ENCODE data around the gene MUC12. TPM values are rescaled to one million over a fixed set of nuclear protein-coding genes. Genes with fewer than 3 reads are reported as not detected.
A peak's percentile ranks its signal among the peaks of the same experiment; 100 is the strongest.

MUC12 gene
- total RNA-seq, 1 experiment from 2014 or later, result 0.64 TPM

- ChIA-PET CTCF (no interaction called here), RAD21 (ENCODE audit: low non-redundant PET in 1 of 2, low total read pairs in 2 of 2, uncharacterized antibody in 2 of 2, unreplicated experiment in 2 of 2) (no interaction called here), POLR2A (no interaction called here)
- DNase-seq (ENCODE audit: low read depth, low spot score) (no peak), ATAC-seq (0 out of 2 replicates have a peak, but pooled peaks have one; percentile 27)
- H3K4me3 ChIP-seq (replicated peaks in 1 of 2; ENCODE audit: low read depth in 1 of 2, low read length in 2 of 2), result no peak overlapping the region
- BruUV-seq (replicated peaks), result no TSS peak
- no peak overlapping the region for H2AFZ ChIP-seq (ENCODE audit: low read depth, low read length, poor library complexity, severe bottlenecking)
- no peaks in the 10 kb centered on the region for H4K20me1 ChIP-seq (ENCODE audit: insufficient read depth)
- intact Hi-C loops (cut with micrococcal nuclease), result no loop called here
- H3K79me2 ChIP-seq (ENCODE audit: insufficient read depth, low read length), result no peaks in the 10 kb centered on the region
- no peaks in the 10 kb centered on the region for H3K9me2 ChIP-seq (ENCODE audit: insufficient read depth)
- H3K9me3 ChIP-seq (ENCODE audit: control insufficient read depth in 1 of 2, insufficient read depth in 1 of 2, low read depth in 1 of 2, low read length in 2 of 2), result no peaks in the 10 kb centered on the region
- peaks cover 38% of the 10 kb centered on the region for H3K27me3 ChIP-seq (ENCODE audit: insufficient read depth, low read length)
- H3K4me2 ChIP-seq (ENCODE audit: low read length), result no peak overlapping the region
- H3K9ac ChIP-seq (ENCODE audit: low read length), result no peak overlapping the region
- TF ChIP-seq, protein P1, sequence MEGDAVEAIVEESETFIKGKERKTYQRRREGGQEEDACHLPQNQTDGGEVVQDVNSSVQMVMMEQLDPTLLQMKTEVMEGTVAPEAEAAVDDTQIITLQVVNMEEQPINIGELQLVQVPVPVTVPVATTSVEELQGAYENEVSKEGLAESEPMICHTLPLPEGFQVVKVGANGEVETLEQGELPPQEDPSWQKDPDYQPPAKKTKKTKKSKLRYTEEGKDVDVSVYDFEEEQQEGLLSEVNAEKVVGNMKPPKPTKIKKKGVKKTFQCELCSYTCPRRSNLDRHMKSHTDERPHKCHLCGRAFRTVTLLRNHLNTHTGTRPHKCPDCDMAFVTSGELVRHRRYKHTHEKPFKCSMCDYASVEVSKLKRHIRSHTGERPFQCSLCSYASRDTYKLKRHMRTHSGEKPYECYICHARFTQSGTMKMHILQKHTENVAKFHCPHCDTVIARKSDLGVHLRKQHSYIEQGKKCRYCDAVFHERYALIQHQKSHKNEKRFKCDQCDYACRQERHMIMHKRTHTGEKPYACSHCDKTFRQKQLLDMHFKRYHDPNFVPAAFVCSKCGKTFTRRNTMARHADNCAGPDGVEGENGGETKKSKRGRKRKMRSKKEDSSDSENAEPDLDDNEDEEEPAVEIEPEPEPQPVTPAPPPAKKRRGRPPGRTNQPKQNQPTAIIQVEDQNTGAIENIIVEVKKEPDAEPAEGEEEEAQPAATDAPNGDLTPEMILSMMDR (IDR thresholded peaks at IDR 0.05 in 2 of 3, conservative IDR thresholded peaks at IDR 0.05 in 1 of 3; ENCODE audit: borderline replicate concordance in 1 of 3, insufficient read depth in 1 of 3, low read depth in 2 of 3, low read length in 2 of 3), result no peak
- TF ChIP-seq, protein P2, sequence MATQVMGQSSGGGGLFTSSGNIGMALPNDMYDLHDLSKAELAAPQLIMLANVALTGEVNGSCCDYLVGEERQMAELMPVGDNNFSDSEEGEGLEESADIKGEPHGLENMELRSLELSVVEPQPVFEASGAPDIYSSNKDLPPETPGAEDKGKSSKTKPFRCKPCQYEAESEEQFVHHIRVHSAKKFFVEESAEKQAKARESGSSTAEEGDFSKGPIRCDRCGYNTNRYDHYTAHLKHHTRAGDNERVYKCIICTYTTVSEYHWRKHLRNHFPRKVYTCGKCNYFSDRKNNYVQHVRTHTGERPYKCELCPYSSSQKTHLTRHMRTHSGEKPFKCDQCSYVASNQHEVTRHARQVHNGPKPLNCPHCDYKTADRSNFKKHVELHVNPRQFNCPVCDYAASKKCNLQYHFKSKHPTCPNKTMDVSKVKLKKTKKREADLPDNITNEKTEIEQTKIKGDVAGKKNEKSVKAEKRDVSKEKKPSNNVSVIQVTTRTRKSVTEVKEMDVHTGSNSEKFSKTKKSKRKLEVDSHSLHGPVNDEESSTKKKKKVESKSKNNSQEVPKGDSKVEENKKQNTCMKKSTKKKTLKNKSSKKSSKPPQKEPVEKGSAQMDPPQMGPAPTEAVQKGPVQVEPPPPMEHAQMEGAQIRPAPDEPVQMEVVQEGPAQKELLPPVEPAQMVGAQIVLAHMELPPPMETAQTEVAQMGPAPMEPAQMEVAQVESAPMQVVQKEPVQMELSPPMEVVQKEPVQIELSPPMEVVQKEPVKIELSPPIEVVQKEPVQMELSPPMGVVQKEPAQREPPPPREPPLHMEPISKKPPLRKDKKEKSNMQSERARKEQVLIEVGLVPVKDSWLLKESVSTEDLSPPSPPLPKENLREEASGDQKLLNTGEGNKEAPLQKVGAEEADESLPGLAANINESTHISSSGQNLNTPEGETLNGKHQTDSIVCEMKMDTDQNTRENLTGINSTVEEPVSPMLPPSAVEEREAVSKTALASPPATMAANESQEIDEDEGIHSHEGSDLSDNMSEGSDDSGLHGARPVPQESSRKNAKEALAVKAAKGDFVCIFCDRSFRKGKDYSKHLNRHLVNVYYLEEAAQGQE (IDR thresholded peaks at IDR 0.05; ENCODE audit: low read depth), result no peak
- TF ChIP-seq ZNF274 (IDR thresholded peaks at IDR 0.05; ENCODE audit: low read depth, low read length) (no peak), TCF7L2 (IDR thresholded peaks at IDR 0.05; ENCODE audit: borderline replicate concordance, extremely low read depth, insufficient read depth, insufficient read length) (no peak), ELF1 (IDR thresholded peaks at IDR 0.05; ENCODE audit: borderline replicate concordance, low read depth) (no peak), EGR1 (IDR thresholded peaks at IDR 0.05; ENCODE audit: low read depth) (no peak), SRF (IDR thresholded peaks at IDR 0.05; ENCODE audit: low read depth) (no peak), FOSL1 (IDR thresholded peaks at IDR 0.05; ENCODE audit: low read depth) (no peak), CEBPB (IDR thresholded peaks at IDR 0.05; ENCODE audit: low read depth) (no peak), RAD21 (IDR thresholded peaks at IDR 0.05; ENCODE audit: low read depth) (no peak), EZH2phosphoT487 (IDR thresholded peaks at IDR 0.05; ENCODE audit: borderline replicate concordance) (no peak), JUND (IDR thresholded peaks at IDR 0.05) (no peak), EZH2 (IDR thresholded peaks at IDR 0.05) (no peak), ZFX (IDR thresholded peaks at IDR 0.05) (no peak), MAX (IDR thresholded peaks at IDR 0.05) (no peak), POLR2A (IDR thresholded peaks at IDR 0.05; ENCODE audit: borderline replicate concordance, extremely low read depth, insufficient read depth, insufficient read length) (no peak), SP1 (IDR thresholded peaks at IDR 0.05; ENCODE audit: low read depth) (no peak)
- TF ChIP-seq, protein P3, sequence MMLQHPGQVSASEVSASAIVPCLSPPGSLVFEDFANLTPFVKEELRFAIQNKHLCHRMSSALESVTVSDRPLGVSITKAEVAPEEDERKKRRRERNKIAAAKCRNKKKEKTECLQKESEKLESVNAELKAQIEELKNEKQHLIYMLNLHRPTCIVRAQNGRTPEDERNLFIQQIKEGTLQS (IDR thresholded peaks at IDR 0.05), result no peak
- TF ChIP-seq, protein P4, sequence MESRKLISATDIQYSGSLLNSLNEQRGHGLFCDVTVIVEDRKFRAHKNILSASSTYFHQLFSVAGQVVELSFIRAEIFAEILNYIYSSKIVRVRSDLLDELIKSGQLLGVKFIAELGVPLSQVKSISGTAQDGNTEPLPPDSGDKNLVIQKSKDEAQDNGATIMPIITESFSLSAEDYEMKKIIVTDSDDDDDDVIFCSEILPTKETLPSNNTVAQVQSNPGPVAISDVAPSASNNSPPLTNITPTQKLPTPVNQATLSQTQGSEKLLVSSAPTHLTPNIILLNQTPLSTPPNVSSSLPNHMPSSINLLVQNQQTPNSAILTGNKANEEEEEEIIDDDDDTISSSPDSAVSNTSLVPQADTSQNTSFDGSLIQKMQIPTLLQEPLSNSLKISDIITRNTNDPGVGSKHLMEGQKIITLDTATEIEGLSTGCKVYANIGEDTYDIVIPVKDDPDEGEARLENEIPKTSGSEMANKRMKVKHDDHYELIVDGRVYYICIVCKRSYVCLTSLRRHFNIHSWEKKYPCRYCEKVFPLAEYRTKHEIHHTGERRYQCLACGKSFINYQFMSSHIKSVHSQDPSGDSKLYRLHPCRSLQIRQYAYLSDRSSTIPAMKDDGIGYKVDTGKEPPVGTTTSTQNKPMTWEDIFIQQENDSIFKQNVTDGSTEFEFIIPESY (IDR thresholded peaks at IDR 0.05; ENCODE audit: extremely low read depth, insufficient replicate concordance, low read length), result no peak
- H3K4me1 ChIP-seq (ENCODE audit: control insufficient read depth in 1 of 2, insufficient read depth in 2 of 2, low read length in 2 of 2), result no peaks in the 10 kb centered on the region
- no peak overlapping the region for H3K27ac ChIP-seq (ENCODE audit: low read depth, low read length)
- H3K36me3 ChIP-seq (ENCODE audit: control insufficient read depth in 1 of 2, insufficient read depth in 2 of 2, low read length in 2 of 2), result no peaks in the 10 kb centered on the region
These were observed 11.4 kb upstream of the MUC12 start for GRCh38 chr7:100957832-100958421.

Data from HCT116 (cell line).